Panc1 (cell line): Measurements from ENCODE around the gene L2HGDH. TPM values are rescaled to one million over a fixed set of nuclear protein-coding genes. Genes with fewer than 3 reads are reported as not detected.

Experiments
- ATAC-seq: fragments of 200-7000 bp; cut with Tn5 transposase; 2 replicates; pipeline ENCODE4 v1.9.1; 2020; ENCODE audit warnings: mild to moderate bottlenecking, moderate library complexity
- BruUV-seq: library from RNA; stranded (reverse); fragments of 400-500 nt; replicated peaks from 2 replicates; lab custom pipeline; 2021; lab: Mats Ljungman, UMichigan
- CTCF ChIA-PET: fragments of 300-600 bp; sonication (Branson Sonifier 250); formaldehyde crosslinking; loops from one replicate; lab custom pipeline; 2022; ENCODE audit warnings: antibody characterized with exemption; lab: Charles Lee
- POLR2A ChIA-PET: fragments of 300-600 bp; sonication (Branson Sonifier 250); formaldehyde crosslinking; loops from one replicate; lab custom pipeline; 2022; ENCODE audit warnings: antibody characterized with exemption; lab: Charles Lee
- DNase-seq: peaks from one replicate; pipeline ENCODE4 v3.0.0-alpha.2; 2010; ENCODE audit warnings: low read depth, low spot score
- H3K27ac ChIP-seq: 2 replicates; pipeline ENCODE4 v1.5.1; 2011; ENCODE audit warnings: mild to moderate bottlenecking, low read length, inconsistent platforms
- H3K27me3 ChIP-seq: fragments of 200-500 bp; sonication (Bioruptor generic); 2 replicates; pipeline ENCODE4 v1.6.0; 2014; ENCODE audit warnings: low read length, inconsistent platforms; ENCODE audit not compliant: control insufficient read depth, insufficient read depth
- H3K36me3 ChIP-seq: fragments of 200-500 bp; sonication (Bioruptor generic); 2 replicates; pipeline ENCODE4 v1.5.1; 2014; ENCODE audit warnings: inconsistent platforms, mild to moderate bottlenecking, low read length, moderate library complexity; ENCODE audit not compliant: control insufficient read depth, insufficient read depth
- H3K4me1 ChIP-seq: 2 replicates; pipeline ENCODE4 v1.5.1; 2011; ENCODE audit warnings: inconsistent platforms, mild to moderate bottlenecking, low read length, moderate library complexity; ENCODE audit not compliant: control insufficient read depth, insufficient read depth
- H3K4me3 ChIP-seq, 2 experiments: 2 replicates each; pipeline ENCODE4 v1.5.1; 2011 to 2012; ENCODE audit warnings: low read depth in 2 of 2, low read length in 2 of 2, mild to moderate bottlenecking in 2 of 2, inconsistent platforms in 1 of 2, moderate library complexity in 1 of 2
- H3K9me3 ChIP-seq: fragments of 200-500 bp; sonication (Bioruptor generic); 2 replicates; pipeline ENCODE4 v1.5.1; 2014; ENCODE audit warnings: low read depth, mild to moderate bottlenecking, inconsistent platforms, low read length, moderate library complexity; ENCODE audit not compliant: control insufficient read depth, insufficient read depth
- CTCF ChIP-seq: fragments of 450-650 bp; IDR thresholded peaks from 2 replicates; pipeline ENCODE4 v1.5.1; 2017; ENCODE audit warnings: mild to moderate bottlenecking
- POLR2AphosphoS5 ChIP-seq: IDR thresholded peaks from 2 replicates; pipeline ENCODE4 v1.6.1; 2012; ENCODE audit warnings: mild to moderate bottlenecking, low read depth, low read length, moderate library complexity
- REST ChIP-seq, 2 experiments: IDR thresholded peaks; 2 replicates each; pipeline ENCODE4 v1.6.1; 2011 to 2012; ENCODE audit warnings: low read depth in 2 of 2, control low read depth in 1 of 2, low read length in 1 of 2, mild to moderate bottlenecking in 1 of 2, moderate library complexity in 1 of 2; ENCODE audit not compliant: insufficient read depth in 1 of 2
- SIN3A ChIP-seq: IDR thresholded peaks from 2 replicates; pipeline ENCODE4 v1.6.1; 2012; ENCODE audit warnings: low read depth, mild to moderate bottlenecking, low read length, moderate library complexity, borderline replicate concordance; ENCODE audit not compliant: insufficient read depth
- TCF7L2 ChIP-seq: IDR thresholded peaks from 2 replicates; pipeline ENCODE4 v1.6.1; 2011; ENCODE audit warnings: mild to moderate bottlenecking, low read depth, low read length, inconsistent platforms
- in situ Hi-C: cut with HindIII; loops from 2 replicates; pipeline ENCODE4 v1.10.0; 2016; ENCODE audit warnings: low sequenced_read_pairs, low pct_unique_long_range_greater_than_20kb
- intact Hi-C: fragments of 100-400 bp; cut with micrococcal nuclease; formaldehyde crosslinking; loops from one replicate; pipeline ENCODE4 v1.10.0; 2022; ENCODE audit not compliant: unreplicated experiment
- total RNA-seq: library from RNA; stranded (reverse); gene quantifications from one replicate; pipeline ENCODE4 v1.2.1, GENCODE V29; 2021; ENCODE audit not compliant: unreplicated experiment

The L2HGDH gene
- total RNA-seq, 1 experiment from 2014 or later: 15.0 TPM

DNA sequence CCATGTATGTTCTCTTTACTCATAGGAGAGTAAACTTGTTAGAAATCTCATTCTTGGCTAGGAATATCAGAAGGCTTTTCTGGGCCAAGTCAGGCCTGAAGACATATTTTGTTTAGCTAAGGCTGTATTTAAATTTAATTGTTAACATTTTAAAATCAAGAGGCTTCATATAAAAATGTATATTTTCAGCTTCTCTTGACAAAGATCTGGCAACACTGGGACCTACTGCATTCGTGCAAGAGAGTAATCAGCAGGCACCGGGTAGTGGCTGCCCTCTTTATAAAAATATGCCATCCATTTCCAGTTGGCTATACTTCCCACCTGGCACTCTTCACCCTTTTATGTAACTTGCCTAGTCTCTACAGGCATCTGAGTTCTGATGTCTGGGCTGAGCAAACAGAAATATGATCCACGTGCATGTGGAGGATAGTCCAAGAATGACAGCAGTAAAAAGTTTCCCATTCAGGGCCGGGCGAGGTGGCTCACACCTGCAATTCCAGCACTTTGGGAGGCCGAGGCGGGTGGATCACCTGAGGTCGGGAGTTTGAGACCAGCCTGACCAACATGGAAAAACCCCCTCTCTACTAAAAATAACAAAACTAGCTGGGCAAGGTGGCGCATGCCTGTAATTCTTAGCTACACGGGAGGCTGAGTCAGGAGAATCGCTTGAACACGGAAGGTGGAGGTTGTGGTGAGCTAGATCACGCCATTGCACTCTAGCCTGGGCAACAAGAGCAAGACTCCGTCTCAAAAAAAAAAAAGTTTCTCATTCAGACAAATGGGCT is 78.7 kb downstream of the L2HGDH start:
- ChIA-PET POLR2A (no interaction called here), CTCF (no interaction called here)
- 0 out of 2 replicates have a peak overlapping the region, but pooled peaks have one; percentile 29 for H3K27ac ChIP-seq
- in situ Hi-C loops (no loop called here), intact Hi-C loops (no loop called here)
- TF ChIP-seq SIN3A (no peak), CTCF (no peak), TCF7L2 (no peak), REST (IDR thresholded peaks at IDR 0.05; ENCODE audit: insufficient read depth in 1 of 2, low read depth in 2 of 2, low read length in 1 of 2) (no peak), POLR2AphosphoS5 (no peak)
- peaks cover 15% of the 10 kb centered on the region for H3K4me1 ChIP-seq
- H3K4me3 ChIP-seq: no peak overlapping the region
- BruUV-seq: no TSS peak
- DNase-seq (no peak), ATAC-seq (no peak)
- H3K27me3 ChIP-seq: no peaks in the 10 kb centered on the region
- no peaks in the 10 kb centered on the region for H3K9me3 ChIP-seq
- no peaks in the 10 kb centered on the region; the same call in 1 of the 2 replicates for H3K36me3 ChIP-seq

DNA sequence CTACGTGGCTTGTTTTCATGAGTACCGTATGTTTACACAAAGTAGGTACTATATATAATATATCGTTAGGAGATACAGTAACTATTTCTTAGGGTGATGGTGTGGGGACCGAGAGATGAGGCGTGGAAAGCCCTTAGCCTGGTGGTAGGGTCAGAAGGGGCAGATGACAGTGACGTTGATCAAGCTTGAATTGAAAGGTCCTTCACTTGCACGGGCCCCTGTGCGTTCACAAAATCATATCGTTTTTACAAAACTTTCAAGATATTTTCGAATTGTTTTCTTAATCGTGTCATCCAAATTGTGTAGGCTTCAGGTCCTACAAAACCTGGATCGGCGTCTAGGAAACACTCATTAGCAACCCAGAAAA is 79.8 kb downstream of the L2HGDH start:
- CTCF ChIA-PET: no interaction called here
- Histone ChIP-seq H3K4me3 (peak overlapping the region; percentile 69 to 79), H3K27ac (peak overlapping the region; percentile 94), H3K36me3 (no peaks in the 10 kb centered on the region; the same call in 1 of the 2 replicates), H3K9me3 (no peaks in the 10 kb centered on the region), H3K4me1 (peaks cover 15% of the 10 kb centered on the region), H3K27me3 (no peaks in the 10 kb centered on the region)
- POLR2A ChIA-PET: no interaction called here
- TF ChIP-seq TCF7L2: no peak
- no peak for TF ChIP-seq CTCF
- no peak for TF ChIP-seq REST (IDR thresholded peaks at IDR 0.05; ENCODE audit: insufficient read depth in 1 of 2, low read depth in 2 of 2, low read length in 1 of 2)
- TF ChIP-seq SIN3A: no peak
- TF ChIP-seq POLR2AphosphoS5: no peak
- no peak for DNase-seq
- no TSS peak for BruUV-seq
- intact Hi-C loops: no loop called here
- ATAC-seq: peak; percentile 5; the same call in 1 of the 2 replicates
- in situ Hi-C loops: no loop called here
